Endodermal cell (in vitro differentiated cells): ENCODE data around the gene ZDHHC17. TPM values are rescaled to one million over a fixed set of nuclear protein-coding genes. Genes with fewer than 3 reads are reported as not detected.

Experiments
- DNase-seq: peaks from one replicate; pipeline ENCODE4 v3.0.0-alpha.2; 2017
- H3K27ac ChIP-seq: 2 replicates; pipeline ENCODE4 v1.5.1; 2013; ENCODE audit warnings: mild to moderate bottlenecking, low read depth, low read length, moderate library complexity
- H3K27me3 ChIP-seq: 2 replicates; pipeline ENCODE4 v1.6.1; 2013; ENCODE audit warnings: mild to moderate bottlenecking, low read length, moderate library complexity; ENCODE audit not compliant: insufficient read depth, control insufficient read depth, poor library complexity, severe bottlenecking
- H3K36me3 ChIP-seq: 2 replicates; pipeline ENCODE4 v1.7.0; 2013; ENCODE audit warnings: mild to moderate bottlenecking, low read length, moderate library complexity; ENCODE audit not compliant: control insufficient read depth, insufficient read depth
- H3K4me1 ChIP-seq: one replicate; pipeline ENCODE4 v1.7.0; 2013; ENCODE audit warnings: low read length; ENCODE audit not compliant: control insufficient read depth, insufficient read depth
- H3K4me3 ChIP-seq: 2 replicates; pipeline ENCODE4 v1.5.1; 2013; ENCODE audit warnings: mild to moderate bottlenecking, low read length, moderate library complexity
- H3K9ac ChIP-seq: 2 replicates; pipeline ENCODE4 v1.6.1; 2013; ENCODE audit warnings: mild to moderate bottlenecking, low read length, moderate library complexity; ENCODE audit not compliant: poor library complexity, severe bottlenecking; ENCODE audit errors: extremely low read depth
- H3K9me3 ChIP-seq: 2 replicates; pipeline ENCODE4 v1.6.1; 2013; ENCODE audit warnings: mild to moderate bottlenecking, low read length, moderate library complexity; ENCODE audit not compliant: control insufficient read depth
- H3K27ac Mint-ChIP-seq: 2 replicates; pipeline ENCODE4 v1.8.0; 2020; ENCODE audit warnings: mixed read lengths
- H3K27me3 Mint-ChIP-seq: 2 replicates; pipeline ENCODE4 v1.8.0; 2021; ENCODE audit warnings: mild to moderate bottlenecking, mixed read lengths; ENCODE audit not compliant: insufficient read depth
- H3K36me3 Mint-ChIP-seq: 2 replicates; pipeline ENCODE4 v1.8.0; 2020; ENCODE audit warnings: low read depth, mixed read lengths
- H3K4me1 Mint-ChIP-seq: 2 replicates; pipeline ENCODE4 v1.8.0; 2020; ENCODE audit warnings: mixed read lengths
- H3K4me3 Mint-ChIP-seq: 2 replicates; pipeline ENCODE4 v1.8.0; 2020; ENCODE audit warnings: mild to moderate bottlenecking, moderate library complexity, mixed read lengths
- H3K9me3 Mint-ChIP-seq: 2 replicates; pipeline ENCODE4 v1.8.0; 2020; ENCODE audit warnings: mild to moderate bottlenecking, mixed read lengths
- CTCF ChIP-seq: fragments of 200-600 bp; sonication (generic); conservative IDR thresholded peaks from 2 replicates; pipeline ENCODE4 v1.5.0; 2021; ENCODE audit warnings: antibody characterized with exemption, mild to moderate bottlenecking
- WGBS, 2 experiments: methylation state at CpG; one replicate each; pipeline versions ENCODE4 v1.1.5 to v1.1.7; 2013; ENCODE audit warnings: missing lambda C conversion rate in 2 of 2, mixed read lengths in 1 of 2; ENCODE audit not compliant: insufficient coverage in 1 of 2, insufficient read length in 1 of 2; 5-methylcytosine and 5-hydroxymethylcytosine counted together
- total RNA-seq, 2 donors: library from RNA; stranded (reverse); fragmentation: NEBNext Ultra II Directional in 1 of 2; extraction: Animal tissue kit (Norgen Biotek cat#: 25700) in 1 of 2; gene quantifications; 2 replicates in 1 of 2; 3 replicates in 1 of 2; pipeline ENCODE4 v1.2.1, GENCODE V29; 2021

ZDHHC17 gene
- total RNA-seq, 2 donors from 2014 or later: 37.9 to 40.0 TPM

GRCh38 chr12:76738824-76739579, 24.9 kb upstream of the ZDHHC17 start:
- peaks cover 27% of the 10 kb centered on the region for H3K9me3 ChIP-seq
- WGBS, 2 experiments: 71 to 90% methylated on average over 6 to 10 of the region's 10 CpGs
- peaks cover 32% of the 10 kb centered on the region for H3K36me3 Mint-ChIP-seq
- peaks cover 56% of the 10 kb centered on the region for H3K9me3 Mint-ChIP-seq
- H3K4me1 Mint-ChIP-seq: peaks cover 3% of the 10 kb centered on the region
- H3K27me3 ChIP-seq: peaks cover 7% of the 10 kb centered on the region
- no peaks in the 10 kb centered on the region for H3K36me3 ChIP-seq
- no peak overlapping the region for H3K9ac ChIP-seq
- no peak overlapping the region for H3K4me3 Mint-ChIP-seq
- peaks cover 13% of the 10 kb centered on the region for H3K27me3 Mint-ChIP-seq
- H3K27ac ChIP-seq: no peak overlapping the region
- peak; percentile 50 for TF ChIP-seq CTCF
- DNase-seq: peak; percentile 63
- no peaks in the 10 kb centered on the region for H3K4me1 ChIP-seq
- H3K4me3 ChIP-seq: peak overlapping the region; percentile 49
- H3K27ac Mint-ChIP-seq: peak overlapping the region; percentile 59

GRCh38 chr12:76739896-76740295, 24.0 kb upstream of the ZDHHC17 start:
- H3K27me3 ChIP-seq: peaks cover 7% of the 10 kb centered on the region
- Mint-ChIP-seq H3K27me3 (peaks cover 16% of the 10 kb centered on the region), H3K4me3 (no peak overlapping the region), H3K36me3 (peaks cover 31% of the 10 kb centered on the region), H3K4me1 (peaks cover 3% of the 10 kb centered on the region), H3K9me3 (peaks cover 47% of the 10 kb centered on the region), H3K27ac (no peak overlapping the region)
- H3K36me3 ChIP-seq: no peaks in the 10 kb centered on the region
- H3K4me1 ChIP-seq: no peaks in the 10 kb centered on the region
- no peak overlapping the region for H3K9ac ChIP-seq
- peaks cover 27% of the 10 kb centered on the region for H3K9me3 ChIP-seq
- DNase-seq: no peak
- no peak overlapping the region for H3K4me3 ChIP-seq
- TF ChIP-seq CTCF: no peak
- no peak overlapping the region for H3K27ac ChIP-seq
- 100% methylated on average over 4 of the region's 4 CpGs; no CpG with 5 or more reads in 1 of the 2 experiments for WGBS, 2 experiments

GRCh38 chr12:76740501-76740900, 23.4 kb upstream of the ZDHHC17 start:
- no peak overlapping the region for H3K4me3 ChIP-seq
- Mint-ChIP-seq H3K4me3 (no peak overlapping the region), H3K27me3 (peaks cover 16% of the 10 kb centered on the region), H3K4me1 (peaks cover 3% of the 10 kb centered on the region), H3K36me3 (peaks cover 27% of the 10 kb centered on the region), H3K9me3 (peaks cover 41% of the 10 kb centered on the region), H3K27ac (no peak overlapping the region)
- 95 to 99% methylated on average over 4 to 8 of the region's 8 CpGs for WGBS, 2 experiments
- no peak overlapping the region for H3K27ac ChIP-seq
- H3K9me3 ChIP-seq: peaks cover 27% of the 10 kb centered on the region
- H3K36me3 ChIP-seq: no peaks in the 10 kb centered on the region
- H3K4me1 ChIP-seq: no peaks in the 10 kb centered on the region
- no peak for TF ChIP-seq CTCF
- peaks cover 7% of the 10 kb centered on the region for H3K27me3 ChIP-seq
- H3K9ac ChIP-seq: no peak overlapping the region
- DNase-seq: no peak
